HG03571 (cell line): Measurements from ENCODE around the gene EDEM2.
"Not testable (repeated sequence)": the region's sequence is repeated elsewhere in the genome, so short reads cannot be mapped to it uniquely, and the experiment has no call there.

Experiments
- ATAC-seq: cut with Tn5 transposase; IDR thresholded peaks from one replicate; pipeline ENCODE4 v1.9.1; 2021; ENCODE audit not compliant: unreplicated experiment

The EDEM2 gene

GRCh38 chr20:35146920-35147574 is at the start of gene EDEM2:
TSS of gene EDEM2 (minus strand) at chr20:35147336. CDS start at chr20:35147258, 78 bp downstream.
- ATAC-seq: peak; percentile 70

GRCh38 chr20:35196313-35196712 is 49.2 kb upstream of the EDEM2 start:
- ATAC-seq: no peak

GRCh38 chr20:35193031-35193791 is 46.1 kb upstream of the EDEM2 start:
- ATAC-seq: not testable (repeated sequence)

DNA sequence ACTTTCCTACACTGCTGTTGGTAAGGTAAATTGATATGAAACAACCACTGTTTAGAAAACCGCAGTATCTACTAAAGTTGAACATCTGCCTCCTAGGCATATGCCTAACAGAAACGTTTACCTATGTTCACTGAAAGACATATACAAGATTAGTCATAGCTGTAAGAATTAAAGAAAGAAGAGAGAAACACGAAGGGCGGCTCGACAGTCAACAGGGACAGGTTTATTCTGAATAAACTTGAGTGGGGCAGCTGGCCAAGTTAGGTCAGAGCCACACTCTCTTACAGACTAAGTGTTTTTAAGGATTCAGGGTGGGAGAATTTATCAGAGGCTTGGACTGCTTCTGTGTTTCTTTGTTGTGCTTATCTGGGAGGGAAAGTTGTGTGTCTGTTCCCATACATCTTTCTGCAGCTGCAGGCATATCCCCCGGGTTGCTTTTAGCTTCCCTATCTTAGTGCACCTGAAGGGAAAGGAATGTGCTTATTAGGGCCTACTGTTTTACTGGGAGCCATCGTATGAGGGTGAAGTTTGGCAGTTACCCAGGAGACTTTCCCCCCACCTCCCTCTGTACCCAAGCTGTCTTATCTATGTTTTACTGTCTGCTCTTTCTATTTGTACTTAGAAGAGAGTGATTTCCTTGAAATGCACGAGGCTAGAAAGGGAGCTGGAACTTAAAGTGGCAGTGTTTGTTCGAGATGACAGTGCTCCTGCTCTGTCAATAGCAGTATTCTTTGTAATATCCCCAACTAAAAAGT is 45.2 kb upstream of the EDEM2 start:
- ATAC-seq: no peak

DNA sequence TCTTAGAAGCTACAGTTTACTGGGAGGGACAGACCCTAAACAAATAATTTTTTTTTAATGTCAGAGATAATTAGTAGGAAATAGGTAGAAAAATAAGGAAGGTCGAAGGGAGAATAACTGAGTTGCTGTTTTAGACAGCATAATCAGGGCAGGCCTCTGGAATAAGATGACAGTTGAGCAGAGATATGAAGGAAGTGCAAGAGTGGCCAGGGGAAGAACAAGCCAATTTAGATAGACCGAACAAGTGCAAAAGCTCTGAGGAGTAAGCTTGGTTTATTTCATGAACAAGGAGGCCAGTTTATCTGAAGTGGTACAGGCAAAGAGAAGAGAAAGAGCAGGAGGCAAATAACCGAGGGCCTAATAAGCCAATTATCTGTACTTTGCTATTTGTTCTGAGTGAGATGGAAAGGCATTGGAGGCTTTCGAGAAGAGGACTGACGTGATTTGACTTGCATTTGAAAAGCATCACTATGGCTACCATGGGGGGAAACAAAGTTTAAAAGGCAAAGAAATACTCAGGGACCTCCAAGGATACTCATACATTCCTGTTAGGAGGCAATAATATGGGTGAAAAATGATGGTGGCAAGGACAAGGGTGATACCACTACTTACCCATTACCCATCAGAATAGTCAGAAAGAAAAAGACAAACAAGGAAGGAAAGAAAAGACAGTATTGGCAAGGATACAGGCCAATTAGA is 44.4 kb upstream of the EDEM2 start:
- no peak for ATAC-seq

DNA sequence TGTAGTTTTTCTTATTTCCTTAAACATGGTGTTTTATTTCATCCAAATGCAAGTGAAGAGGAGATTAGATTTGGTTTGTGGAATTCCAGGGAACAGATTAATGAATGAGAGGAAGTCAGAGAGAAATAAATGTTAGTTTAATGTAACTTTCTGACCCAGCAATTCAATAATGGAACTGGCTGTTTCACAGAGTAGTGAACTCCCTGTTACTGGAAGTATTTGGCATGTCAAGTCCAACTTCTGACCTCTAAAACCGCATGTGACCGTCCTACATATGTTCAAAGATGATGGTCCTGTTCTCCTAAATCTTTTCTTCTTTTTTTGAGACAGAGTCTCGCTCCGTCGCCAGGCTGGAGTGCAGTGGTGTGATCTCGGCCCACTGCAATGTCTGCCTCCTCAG is 43.4 kb upstream of the EDEM2 start:
- no peak for ATAC-seq

GRCh38 chr20:35189223-35189622 is 42.1 kb upstream of the EDEM2 start:
- ATAC-seq: not testable (repeated sequence)

DNA sequence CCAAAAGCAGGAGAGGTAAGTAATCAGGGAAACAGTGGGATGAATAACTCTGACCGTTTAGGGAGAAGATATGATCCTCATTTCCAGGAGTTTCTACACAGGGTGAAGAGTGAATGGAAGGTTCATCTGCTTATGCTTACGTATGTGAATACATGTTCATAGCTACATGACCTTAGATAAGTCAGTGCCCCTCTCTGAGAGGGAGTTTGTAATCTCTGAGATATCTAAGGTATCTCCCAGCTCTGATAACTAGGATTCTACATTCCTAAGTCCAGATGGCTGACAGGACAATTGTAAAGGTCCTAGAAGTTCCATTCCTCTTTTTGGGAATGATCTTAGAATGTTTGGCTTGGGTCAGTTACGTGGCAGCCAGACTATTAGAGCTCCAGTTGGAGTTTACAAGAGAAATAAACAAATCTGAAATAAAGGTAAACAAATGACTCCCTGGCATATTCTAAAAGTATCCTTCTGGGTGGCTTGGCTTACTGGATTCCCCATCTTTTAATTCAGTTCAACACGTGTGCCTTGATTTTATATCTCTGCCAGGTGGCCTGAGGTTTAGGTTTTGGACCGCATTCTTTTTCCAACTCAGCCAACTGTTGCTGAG is 40.6 kb upstream of the EDEM2 start:
- no peak for ATAC-seq

DNA sequence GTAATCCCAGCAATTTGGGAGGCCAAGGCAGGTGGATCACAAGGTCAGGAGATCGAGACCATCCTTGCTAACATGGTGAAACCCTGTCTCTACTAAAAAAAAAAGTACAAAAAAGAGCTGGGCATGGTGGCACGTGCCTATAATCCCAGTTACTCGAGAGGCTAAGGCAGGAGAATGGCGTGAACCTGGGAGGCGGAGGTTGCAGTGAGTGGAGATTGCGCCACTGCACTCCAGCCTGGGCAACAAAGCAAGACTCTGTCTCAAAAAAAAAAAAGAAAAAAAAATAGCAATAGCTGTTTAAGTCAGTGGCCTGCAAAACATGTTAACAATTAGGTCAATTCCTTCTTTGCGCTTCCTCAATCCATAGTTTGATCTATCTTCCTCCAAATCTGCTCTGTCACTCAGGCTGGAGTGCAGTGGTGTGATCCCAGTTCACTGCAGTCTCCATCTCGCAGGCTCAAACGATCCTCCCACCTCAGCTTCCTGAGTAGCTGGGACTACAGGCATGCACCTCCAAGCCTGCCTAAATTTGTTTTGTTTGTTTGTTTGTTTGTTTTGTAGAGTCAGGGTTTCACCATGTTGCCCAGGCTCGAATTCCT is 39.7 kb upstream of the EDEM2 start:
- not testable (repeated sequence) for ATAC-seq

DNA sequence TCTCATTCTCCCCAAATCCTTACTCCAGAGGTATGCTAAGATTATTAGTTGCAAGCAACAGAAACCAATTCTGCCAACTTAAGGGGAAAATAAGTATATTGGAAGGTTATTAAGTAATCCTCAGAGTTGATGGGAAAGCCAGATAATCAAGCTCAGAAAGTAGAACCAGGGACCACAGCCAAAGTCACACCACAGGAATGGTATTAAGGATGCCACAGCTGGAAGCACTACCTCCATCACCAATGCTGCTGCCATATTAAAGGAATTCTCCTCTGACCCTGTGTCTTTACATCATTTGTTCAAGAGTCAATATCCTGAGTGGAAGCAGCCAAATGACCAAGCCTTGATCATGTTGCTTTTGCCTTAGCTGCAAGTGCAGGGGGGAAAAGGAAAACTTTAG is 34.6 kb upstream of the EDEM2 start:
- no peak for ATAC-seq

- ATAC-seq: no peak
Observed at GRCh38 chr20:35180266-35180665, 33.1 kb upstream of the EDEM2 start.

GRCh38 chr20:35179292-35180212 is 32.4 kb upstream of the EDEM2 start:
- ATAC-seq: no peak

GRCh38 chr20:35176132-35176531 is 29.0 kb upstream of the EDEM2 start:
- no peak for ATAC-seq

GRCh38 chr20:35174458-35175216 is 27.5 kb upstream of the EDEM2 start:
- no peak for ATAC-seq

GRCh38 chr20:35173576-35174192 is 26.5 kb upstream of the EDEM2 start:
- ATAC-seq: no peak

- ATAC-seq: no peak
Observed at GRCh38 chr20:35172434-35172806, 25.3 kb upstream of the EDEM2 start.

DNA sequence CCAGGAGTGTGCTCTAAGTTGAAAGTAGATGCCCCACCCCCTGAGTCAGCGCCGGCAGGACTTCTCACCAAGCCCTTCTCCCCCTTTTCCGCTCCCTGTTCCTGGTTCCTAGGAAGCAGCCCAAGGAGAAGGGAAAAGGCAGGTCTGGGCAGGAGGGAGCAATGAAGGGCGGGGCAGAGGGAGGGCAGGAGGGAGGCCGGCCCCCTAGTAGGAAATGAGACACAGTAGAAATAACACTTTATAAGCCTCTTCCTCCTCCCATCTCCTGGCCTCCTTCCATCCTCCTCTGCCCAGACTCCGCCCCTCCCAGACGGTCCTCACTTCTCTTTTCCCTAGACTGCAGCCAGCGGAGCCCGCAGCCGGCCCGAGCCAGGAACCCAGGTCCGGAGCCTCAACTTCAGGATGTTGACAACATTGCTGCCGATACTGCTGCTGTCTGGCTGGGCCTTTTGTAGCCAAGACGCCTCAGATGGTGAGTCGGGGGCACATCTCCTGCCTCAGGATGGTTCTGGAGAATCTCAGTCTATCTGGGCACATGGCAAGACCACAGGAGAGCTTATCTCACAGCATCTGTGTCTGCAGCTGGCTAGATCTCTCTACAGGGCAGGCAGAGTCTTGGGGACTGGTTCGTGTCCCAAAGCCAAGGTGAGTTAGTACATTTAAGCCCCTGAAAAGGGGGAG is 24.8 kb upstream of the EDEM2 start, which contains the start of gene PROCR:
PROCR (plus strand) TSS at position 320 of the 681 bp plus-strand sequence; CDS start at position 403, 83 bp downstream.
- no peak for ATAC-seq

GRCh38 chr20:35171438-35171752 is 24.3 kb upstream of the EDEM2 start:
- ATAC-seq: no peak
